HG02678 (cell line): ENCODE results near the gene DTD1.

Source experiments
- ATAC-seq: cut with Tn5 transposase; IDR thresholded peaks from one replicate; pipeline ENCODE4 v1.9.1; 2021; ENCODE audit warnings: mild to moderate bottlenecking, moderate library complexity; ENCODE audit not compliant: unreplicated experiment

Gene DTD1

GRCh38 chr20:18701969-18702368 lies 114.1 kb downstream of the DTD1 start:
- no peak for ATAC-seq

GRCh38 chr20:18702736-18703135 lies 114.9 kb downstream of the DTD1 start:
- no peak for ATAC-seq

- no peak for ATAC-seq
Measured at GRCh38 chr20:18705490-18705889, 117.6 kb downstream of the DTD1 start.

GRCh38 chr20:18705910-18706309 lies 118.1 kb downstream of the DTD1 start:
- ATAC-seq: no peak

GRCh38 chr20:18712131-18712530 lies 124.3 kb downstream of the DTD1 start:
- ATAC-seq: no peak

GRCh38 chr20:18712882-18713281 lies 125.0 kb downstream of the DTD1 start:
- no peak for ATAC-seq

GRCh38 chr20:18715564-18715963 lies 127.7 kb downstream of the DTD1 start:
- ATAC-seq: no peak

GRCh38 chr20:18717062-18717461 lies 129.2 kb downstream of the DTD1 start:
- ATAC-seq: no peak

- ATAC-seq: no peak
Measured at GRCh38 chr20:18718129-18718528, 130.3 kb downstream of the DTD1 start.

GRCh38 chr20:18719426-18719825 lies 131.6 kb downstream of the DTD1 start:
- ATAC-seq: no peak

GRCh38 chr20:18721551-18722115 lies 133.8 kb downstream of the DTD1 start:
- no peak for ATAC-seq

GRCh38 chr20:18722371-18722770 lies 134.5 kb downstream of the DTD1 start:
- no peak for ATAC-seq

- ATAC-seq: no peak
Measured at GRCh38 chr20:18724077-18724476, 136.2 kb downstream of the DTD1 start.

- no peak for ATAC-seq
Measured at GRCh38 chr20:18724788-18725464, 137.1 kb downstream of the DTD1 start.

GRCh38 chr20:18727032-18727508 lies 139.2 kb downstream of the DTD1 start:
- no peak for ATAC-seq

- ATAC-seq: peak; percentile 94
Measured at GRCh38 chr20:18728165-18728869, 140.5 kb downstream of the DTD1 start.

GRCh38 chr20:18728870-18729224 lies 141.0 kb downstream of the DTD1 start:
- peak; percentile 47 for ATAC-seq

GRCh38 chr20:18729231-18729825 lies 141.5 kb downstream of the DTD1 start:
- no peak for ATAC-seq

- no peak for ATAC-seq
Measured at GRCh38 chr20:18731940-18732339, 144.1 kb downstream of the DTD1 start.

- no peak for ATAC-seq
Measured at GRCh38 chr20:18734525-18735189, 146.8 kb downstream of the DTD1 start.

GRCh38 chr20:18737140-18737539 lies 149.3 kb downstream of the DTD1 start:
- ATAC-seq: no peak
